ENCODE results near the gene SNCA. TPM values are rescaled to one million over a fixed set of nuclear protein-coding genes. Genes with fewer than 3 reads are reported as not detected.
A peak's percentile ranks its signal among the peaks of the same experiment; 100 is the strongest.

SNCA gene
- total RNA-seq, 1 experiment from 2014 or later = 29.1 TPM

GRCh38 chr4:89805297-89805696 lies 31.7 kb downstream of the SNCA start:
- POLR2A ChIA-PET = no interaction called here
- DNase-seq (ENCODE audit: unreplicated experiment) = no peak
- no peaks in the 10 kb centered on the region for H3K27me3 Mint-ChIP-seq (ENCODE audit: insufficient read depth, unreplicated experiment)
- CTCF ChIA-PET = interaction anchor here (0.7 to 1.2 kb wide), 2 partner anchors 10 to 20 kb away, joined by 3 to 4 read pairs; no protein-coding TSS in a partner anchor
- H3K36me3 Mint-ChIP-seq (ENCODE audit: insufficient read depth, unreplicated experiment) = peaks cover 7% of the 10 kb centered on the region
- TF ChIP-seq CTCF (IDR thresholded peaks at IDR 0.05; ENCODE audit: unreplicated experiment) = no peak
- H3K4me1 Mint-ChIP-seq (ENCODE audit: insufficient read depth, unreplicated experiment) = no peaks in the 10 kb centered on the region
- H3K9me3 Mint-ChIP-seq (ENCODE audit: unreplicated experiment) = no peaks in the 10 kb centered on the region
- BruUV-seq (replicated peaks) = no TSS peak
- H3K27ac Mint-ChIP-seq (ENCODE audit: low read depth, unreplicated experiment) = no peak overlapping the region
- H3K4me3 Mint-ChIP-seq (ENCODE audit: unreplicated experiment) = no peak overlapping the region
- intact Hi-C loops (cut with micrococcal nuclease) = no loop called here

GRCh38 chr4:89803915-89804314 lies 33.0 kb downstream of the SNCA start:
- no TSS peak for BruUV-seq (replicated peaks)
- Mint-ChIP-seq H3K4me3 (ENCODE audit: unreplicated experiment) (no peak overlapping the region), H3K9me3 (ENCODE audit: unreplicated experiment) (no peaks in the 10 kb centered on the region), H3K4me1 (ENCODE audit: insufficient read depth, unreplicated experiment) (no peaks in the 10 kb centered on the region), H3K27ac (ENCODE audit: low read depth, unreplicated experiment) (no peak overlapping the region), H3K36me3 (ENCODE audit: insufficient read depth, unreplicated experiment) (peaks cover 7% of the 10 kb centered on the region), H3K27me3 (ENCODE audit: insufficient read depth, unreplicated experiment) (no peaks in the 10 kb centered on the region)
- no peak for TF ChIP-seq CTCF (IDR thresholded peaks at IDR 0.05; ENCODE audit: unreplicated experiment)
- intact Hi-C loops (cut with micrococcal nuclease) = no loop called here
- ChIA-PET CTCF (interaction anchor here (0.9 to 1.3 kb wide), 3 partner anchors 15 to 145 kb away, joined by 3 to 4 read pairs (median 4); no protein-coding TSS in a partner anchor), POLR2A (no interaction called here)
- DNase-seq (ENCODE audit: unreplicated experiment) = no peak

GRCh38 chr4:89803036-89803435 lies 33.9 kb downstream of the SNCA start:
- no peak overlapping the region for H3K4me3 Mint-ChIP-seq (ENCODE audit: unreplicated experiment)
- H3K27ac Mint-ChIP-seq (ENCODE audit: low read depth, unreplicated experiment) = no peak overlapping the region
- POLR2A ChIA-PET = no interaction called here
- no peaks in the 10 kb centered on the region for H3K4me1 Mint-ChIP-seq (ENCODE audit: insufficient read depth, unreplicated experiment)
- no peak for DNase-seq (ENCODE audit: unreplicated experiment)
- BruUV-seq (replicated peaks) = no TSS peak
- peaks cover 7% of the 10 kb centered on the region for H3K36me3 Mint-ChIP-seq (ENCODE audit: insufficient read depth, unreplicated experiment)
- intact Hi-C loops (cut with micrococcal nuclease) = no loop called here
- CTCF ChIA-PET = interaction anchor here (0.9 kb wide), 1 partner anchor 66 kb away, joined by 4 read pairs; no protein-coding TSS in a partner anchor
- no peak for TF ChIP-seq CTCF (IDR thresholded peaks at IDR 0.05; ENCODE audit: unreplicated experiment)
- H3K9me3 Mint-ChIP-seq (ENCODE audit: unreplicated experiment) = no peaks in the 10 kb centered on the region
- no peaks in the 10 kb centered on the region for H3K27me3 Mint-ChIP-seq (ENCODE audit: insufficient read depth, unreplicated experiment)

GRCh38 chr4:89800527-89801103 lies 36.3 kb downstream of the SNCA start:
- H3K36me3 Mint-ChIP-seq (ENCODE audit: insufficient read depth, unreplicated experiment) = peaks cover 10% of the 10 kb centered on the region
- TF ChIP-seq CTCF (IDR thresholded peaks at IDR 0.05; ENCODE audit: unreplicated experiment) = no peak
- H3K27ac Mint-ChIP-seq (ENCODE audit: low read depth, unreplicated experiment) = no peak overlapping the region
- peak; percentile 2 for DNase-seq (ENCODE audit: unreplicated experiment)
- ChIA-PET CTCF (no interaction called here), POLR2A (no interaction called here)
- BruUV-seq (replicated peaks) = no TSS peak
- no peaks in the 10 kb centered on the region for H3K27me3 Mint-ChIP-seq (ENCODE audit: insufficient read depth, unreplicated experiment)
- intact Hi-C loops (cut with micrococcal nuclease) = no loop called here
- H3K4me3 Mint-ChIP-seq (ENCODE audit: unreplicated experiment) = no peak overlapping the region
- peaks cover 15% of the 10 kb centered on the region for H3K4me1 Mint-ChIP-seq (ENCODE audit: insufficient read depth, unreplicated experiment)
- H3K9me3 Mint-ChIP-seq (ENCODE audit: unreplicated experiment) = no peaks in the 10 kb centered on the region
